ENCODE results near the gene FALEC.
"Not testable (repeated sequence)": the region's sequence is repeated elsewhere in the genome, so short reads cannot be mapped to it uniquely, and the experiment has no call there.

Gene FALEC

DNA sequence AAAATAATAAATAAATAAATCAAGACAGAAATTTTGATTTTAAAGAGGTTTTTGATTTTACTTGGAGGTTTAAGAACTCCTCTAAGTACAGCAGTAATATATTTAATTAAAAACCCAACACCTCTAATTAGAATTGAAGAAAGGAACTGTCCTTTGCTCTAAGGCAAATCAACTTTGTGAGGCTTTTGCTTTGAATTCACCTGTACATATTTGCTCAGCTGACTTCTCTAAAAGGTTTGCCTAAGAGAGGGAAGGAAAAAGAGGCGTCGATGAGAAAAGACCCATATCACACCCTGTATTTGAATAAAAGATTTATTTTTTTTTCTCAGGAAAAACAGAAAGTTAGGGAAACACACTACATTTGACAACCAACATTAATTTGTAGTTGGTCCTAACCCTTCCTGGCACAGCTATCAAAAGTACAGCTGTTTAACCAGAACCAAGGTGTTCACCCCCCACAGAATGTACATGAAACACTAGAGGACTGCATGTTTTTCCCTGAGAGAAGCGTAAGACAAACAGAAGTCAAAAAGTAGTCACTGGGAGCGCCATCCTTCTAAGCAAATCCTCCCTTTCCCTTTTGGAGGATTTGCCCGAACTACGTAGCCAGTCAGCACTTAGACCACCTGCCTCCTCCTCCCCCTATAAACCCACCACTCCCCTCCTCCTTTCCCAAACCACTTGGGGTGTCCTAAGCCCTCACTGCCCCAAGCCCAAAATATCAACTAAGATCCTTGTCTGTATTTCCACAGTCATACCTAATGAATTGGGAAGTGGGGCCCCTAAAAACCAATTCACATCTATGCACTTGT lies 58.9 kb downstream of the FALEC start:
- no peak for DNase-seq (ENCODE audit: low read depth in 2 of 2)

DNA sequence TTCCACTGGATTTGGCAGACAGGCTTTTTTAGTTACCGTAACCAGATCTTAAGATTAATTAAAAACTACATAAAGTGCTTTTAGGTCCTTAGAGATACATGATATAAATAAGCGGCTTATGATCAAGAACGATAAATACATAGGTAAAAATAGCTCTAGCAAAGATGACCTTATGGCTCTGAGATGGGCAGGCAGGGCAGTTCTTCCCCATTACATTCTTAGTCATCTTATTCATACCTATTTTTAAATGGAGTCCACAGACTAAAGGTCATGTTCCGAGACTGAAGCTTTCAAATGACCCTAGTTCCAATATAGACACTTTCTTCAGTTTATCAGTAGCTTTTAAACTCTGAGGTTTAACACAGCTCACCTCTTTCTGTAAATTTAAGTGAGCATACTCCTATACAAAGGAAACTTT lies 59.5 kb downstream of the FALEC start:
- DNase-seq (ENCODE audit: low read depth in 2 of 2): no peak

DNA sequence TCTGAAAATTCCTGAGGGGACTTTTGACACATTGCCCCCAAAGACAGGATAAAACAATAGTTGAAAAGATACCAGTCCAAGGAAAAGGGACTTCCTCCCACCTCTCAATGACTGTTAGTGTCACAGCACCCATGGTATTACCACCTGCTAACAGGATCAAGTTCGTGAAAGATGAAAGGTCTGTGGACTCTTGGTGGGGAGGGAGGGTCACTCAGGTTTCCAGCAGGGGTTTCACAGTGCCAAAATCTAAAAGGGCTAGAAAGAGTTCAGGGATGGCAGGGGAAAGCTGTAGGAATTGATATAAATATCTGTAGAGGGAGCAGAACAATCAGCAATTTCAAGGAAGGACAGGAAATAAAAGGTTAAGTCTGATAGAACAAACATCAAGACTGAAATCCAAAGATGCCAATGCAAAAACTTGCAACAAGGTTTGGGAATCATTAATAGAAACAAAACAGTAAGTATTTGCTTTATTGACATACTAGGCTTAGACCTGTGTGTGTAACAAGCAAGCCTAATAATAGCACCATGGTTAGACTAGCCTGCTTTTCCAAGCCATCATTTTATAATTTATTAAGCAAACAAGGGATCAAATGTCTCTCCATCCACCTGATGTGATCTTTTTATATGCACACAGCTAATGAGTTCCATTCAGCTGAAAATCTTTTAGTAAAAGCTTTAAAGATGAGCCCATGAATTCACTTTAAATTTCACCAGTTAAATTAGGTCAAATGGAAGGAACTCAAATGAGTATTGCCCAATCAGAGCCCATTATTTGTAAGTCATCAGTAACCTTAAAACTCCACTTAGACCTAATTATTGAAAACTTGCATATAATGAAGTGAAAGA lies 60.2 kb downstream of the FALEC start:
- no peak for DNase-seq (ENCODE audit: low read depth in 2 of 2)

DNA sequence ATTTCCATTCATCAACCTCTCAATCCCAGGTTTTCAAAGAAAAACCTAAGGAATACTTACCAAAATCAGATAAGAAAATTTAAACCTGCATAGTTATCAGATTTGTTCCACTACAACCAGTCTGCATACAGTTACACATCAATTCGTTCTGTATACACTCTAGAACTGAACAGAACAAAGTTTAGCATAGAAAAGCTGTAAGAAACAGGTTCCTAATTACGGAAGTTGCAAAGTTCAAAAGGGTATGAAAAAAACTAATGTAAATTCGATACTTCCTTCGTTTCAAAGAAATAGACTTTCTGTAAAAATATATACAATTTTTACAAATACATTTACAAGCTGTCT lies 60.8 kb downstream of the FALEC start:
- no peak for DNase-seq (ENCODE audit: low read depth in 2 of 2)

DNA sequence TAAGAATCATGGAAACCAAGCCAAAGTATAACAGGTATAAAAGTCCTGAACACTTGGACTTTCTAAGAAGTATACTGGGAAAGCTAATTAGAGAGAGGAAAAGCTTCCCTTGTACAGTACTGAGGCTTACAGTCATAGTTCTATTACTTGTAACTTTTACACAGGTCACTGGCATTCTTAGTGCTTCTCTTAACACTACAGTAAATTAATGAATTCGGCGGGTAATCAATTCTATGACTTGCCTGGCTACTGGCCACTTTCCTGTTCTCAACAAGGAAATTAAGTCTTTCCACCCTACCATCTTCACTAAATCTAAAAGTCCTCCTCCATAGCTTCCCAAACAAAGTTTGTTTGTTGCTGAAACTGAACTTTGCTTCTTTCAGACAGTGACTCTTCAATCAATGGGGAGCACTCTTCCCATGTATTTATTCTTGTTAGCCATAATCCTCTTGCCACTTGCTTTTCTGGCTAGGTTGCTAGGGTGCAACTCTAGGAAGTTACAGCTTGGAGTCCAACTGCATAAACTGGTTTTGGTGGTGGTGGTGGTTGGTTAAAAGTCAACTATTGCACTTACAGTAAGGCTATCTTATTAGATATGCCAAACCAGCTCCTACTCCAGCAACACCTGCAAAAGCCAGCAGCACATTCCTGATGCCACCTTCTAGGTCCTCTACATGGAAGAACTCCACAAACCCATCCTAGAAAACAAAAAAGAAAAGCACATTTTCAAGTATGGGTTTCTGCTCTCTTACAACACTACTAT lies 61.4 kb downstream of the FALEC start:
- no peak for DNase-seq (ENCODE audit: low read depth in 2 of 2)

DNA sequence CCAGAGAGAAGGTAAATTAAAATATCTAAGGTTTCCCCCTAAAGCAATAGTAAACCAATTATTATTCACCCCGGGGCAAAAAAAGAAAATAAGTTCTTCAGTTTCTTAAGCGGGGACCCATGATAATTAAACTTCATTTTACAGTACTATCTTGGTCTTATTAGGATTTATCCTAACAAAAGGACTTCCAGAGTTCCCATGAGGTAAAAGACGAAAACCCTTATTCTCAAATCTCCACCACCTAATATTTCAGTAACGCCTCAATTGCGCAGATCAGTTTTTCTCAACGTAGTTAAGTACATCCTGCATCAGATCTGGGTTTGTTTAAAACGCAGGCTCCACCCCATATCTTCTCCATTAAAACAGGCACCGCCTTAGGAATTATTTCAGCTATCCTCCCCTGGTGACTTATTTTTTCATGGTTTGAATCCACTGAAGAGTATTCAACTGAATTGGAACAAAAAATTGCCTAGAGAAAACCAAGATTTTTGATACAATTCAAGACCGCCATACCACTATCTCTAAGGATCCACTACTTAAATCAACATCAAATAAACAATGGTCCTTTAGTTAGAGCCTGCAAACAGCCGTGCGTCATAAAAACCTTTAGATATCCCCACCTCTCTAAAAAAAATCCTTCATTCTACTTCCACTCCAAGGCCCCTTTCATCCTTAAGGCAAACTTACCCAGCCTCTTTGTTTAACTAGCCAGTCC lies 62.2 kb downstream of the FALEC start:
- DNase-seq (ENCODE audit: low read depth in 2 of 2): no peak

DNA sequence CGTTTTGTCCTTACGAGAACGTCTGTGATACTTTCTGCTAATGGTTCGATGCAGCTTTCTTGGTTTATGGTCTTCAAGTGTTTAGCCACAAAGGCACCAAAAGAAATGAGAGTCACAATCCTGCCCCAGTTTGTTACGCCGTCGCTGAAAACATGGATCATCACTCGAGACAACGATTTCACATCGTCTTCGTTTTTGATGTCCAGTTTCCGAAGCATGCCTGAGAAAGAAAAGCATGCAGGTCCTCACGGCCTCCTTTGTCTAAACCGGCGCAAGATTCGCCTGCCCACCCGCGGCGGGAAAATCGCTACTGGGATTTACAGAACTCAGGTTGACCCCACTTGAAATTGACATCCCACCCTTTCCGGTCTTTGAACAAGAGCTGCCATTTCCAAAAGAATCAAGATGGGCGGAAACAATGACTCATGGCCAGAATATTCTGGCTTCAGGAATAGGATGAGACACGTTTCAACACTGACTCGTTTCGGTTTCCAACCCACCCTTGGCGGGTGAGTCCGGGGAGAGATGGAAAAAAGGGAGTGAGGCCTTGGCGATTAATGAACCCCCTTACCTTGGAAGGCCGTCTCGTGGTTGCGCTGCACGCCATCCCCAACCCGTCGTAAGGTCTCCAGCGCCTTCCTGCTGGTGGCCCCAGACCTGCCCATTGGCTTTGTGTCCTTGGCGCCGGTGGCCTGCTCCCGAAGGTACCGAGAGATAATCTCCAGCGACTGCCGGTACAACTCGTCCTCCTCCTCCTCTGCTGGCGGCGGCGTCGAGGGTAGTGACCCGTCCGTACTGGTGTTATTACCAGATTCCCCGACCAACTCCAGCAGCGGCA lies 62.9 kb downstream of the FALEC start:
- DNase-seq (ENCODE audit: low read depth in 2 of 2): peak in 1 of 2 donors; percentile 40

DNA sequence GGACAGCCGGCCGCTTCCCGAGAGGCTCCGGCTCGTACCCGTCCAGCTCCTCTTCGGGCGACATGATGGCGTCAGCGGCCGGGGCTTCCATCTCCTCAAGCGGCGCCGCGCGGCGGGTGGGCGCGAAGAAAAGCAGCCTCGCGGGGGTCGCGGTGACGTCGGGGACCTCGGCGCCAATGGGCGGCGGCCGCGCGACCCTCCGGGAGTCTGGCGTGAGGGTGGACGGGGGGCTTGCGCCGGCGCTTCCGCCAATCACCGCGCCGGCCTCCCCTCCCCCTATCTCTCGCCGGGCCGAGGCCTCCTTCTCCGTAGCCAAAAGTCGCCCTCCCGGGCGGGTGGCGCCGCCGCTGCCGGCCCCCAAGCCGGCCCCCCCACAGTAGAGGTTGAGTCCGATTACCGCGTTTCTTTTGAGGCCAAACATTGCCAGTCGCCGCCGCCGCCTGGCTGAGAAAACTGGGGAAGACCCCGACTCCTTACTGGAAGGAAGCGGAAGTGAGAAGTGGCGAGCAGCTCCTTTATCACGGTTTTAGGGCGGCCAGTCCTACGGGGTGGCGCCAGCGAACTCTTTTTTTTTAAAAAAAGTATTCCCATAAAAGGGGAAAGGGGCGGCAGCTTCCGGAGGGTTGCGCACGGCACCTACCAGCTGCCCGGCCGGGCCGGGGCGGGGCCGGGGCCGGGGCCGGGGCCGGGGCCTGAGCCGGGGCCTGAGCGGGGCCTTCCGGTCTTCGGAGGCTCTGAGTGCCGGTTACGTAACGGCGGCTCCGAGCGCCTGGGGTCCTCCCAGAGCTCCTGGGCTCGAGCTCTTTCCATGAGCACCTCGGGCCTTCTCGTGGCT lies 63.8 kb downstream of the FALEC start, which contains the start of gene MCL1:
MCL1 (minus strand) TSS at position 501 of the 835 bp plus-strand sequence; CDS start at position 421, 80 bp downstream.
- peak; percentile 81 to 82 for DNase-seq (ENCODE audit: low read depth in 2 of 2)

DNA sequence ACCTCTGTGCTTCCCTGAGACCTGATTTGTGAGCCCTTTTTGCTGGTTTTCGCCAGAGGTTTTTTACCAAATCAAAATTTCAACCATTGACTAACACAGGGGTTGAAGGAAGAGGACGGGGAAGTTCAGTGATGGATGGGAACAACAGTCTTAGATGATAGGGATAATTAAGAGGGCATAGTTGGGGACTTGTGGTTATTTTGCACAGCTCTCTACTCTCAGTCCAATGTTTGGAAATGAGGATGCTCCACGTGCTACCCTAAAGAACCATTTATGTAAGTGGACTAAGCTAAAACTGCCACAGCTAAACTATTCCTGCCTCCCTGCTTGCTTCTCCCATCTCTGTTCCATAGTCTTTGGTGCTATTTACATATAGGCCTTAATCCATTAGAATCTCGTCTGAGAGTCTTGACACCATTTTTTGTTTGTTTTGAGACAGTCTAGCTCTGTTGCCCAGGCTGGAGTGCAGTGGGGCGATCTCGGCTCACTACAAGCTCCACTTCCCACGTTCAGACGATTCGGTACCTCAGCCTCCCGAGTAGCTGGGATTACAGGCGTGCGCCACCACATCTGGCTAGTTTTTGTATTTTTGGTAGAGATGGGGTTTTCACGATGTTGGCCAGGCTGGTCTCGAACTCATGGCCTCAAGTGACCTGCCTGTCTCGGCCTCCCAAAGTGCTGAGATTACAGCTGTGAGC lies 64.5 kb downstream of the FALEC start:
- no peak for DNase-seq (ENCODE audit: low read depth in 2 of 2)

DNA sequence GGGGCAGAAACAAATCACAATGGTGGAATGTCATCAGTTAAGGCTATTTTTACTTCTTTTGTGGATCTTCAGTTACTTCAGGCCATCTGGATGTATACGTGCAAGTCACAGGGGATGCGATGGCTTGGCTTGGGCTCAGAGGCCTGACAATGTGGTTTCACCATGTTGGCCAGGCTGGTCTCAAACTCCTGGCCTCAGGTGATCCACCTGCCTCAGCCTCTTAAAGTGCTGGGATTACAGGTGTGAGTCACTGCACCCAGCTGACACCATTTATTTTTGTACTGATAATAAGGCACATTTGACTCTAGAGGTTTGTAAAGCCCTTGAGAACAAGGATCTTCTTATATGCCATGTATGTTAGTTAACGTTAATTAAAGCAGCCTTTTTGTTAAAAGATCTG lies 65.4 kb downstream of the FALEC start:
- DNase-seq (ENCODE audit: low read depth in 2 of 2): not testable (repeated sequence)

DNA sequence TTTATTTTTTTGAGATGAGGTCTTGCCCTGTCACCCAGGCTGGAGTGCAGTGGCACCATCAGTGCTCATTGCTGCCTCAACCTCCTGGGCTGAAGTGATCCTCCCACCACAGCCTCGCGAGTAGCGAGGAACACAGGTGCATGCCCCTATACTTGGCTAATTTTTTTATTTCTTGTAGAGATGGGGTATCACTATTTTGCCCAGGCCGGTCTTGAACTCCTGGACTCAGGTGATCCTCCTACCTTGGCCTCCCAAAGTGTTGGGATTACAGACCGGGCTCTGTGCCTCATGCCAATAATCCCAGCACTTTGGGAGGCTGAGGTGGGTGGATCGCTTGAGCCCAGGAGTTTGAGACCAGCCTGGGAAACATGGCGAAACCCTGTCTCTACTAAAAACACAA lies 65.9 kb downstream of the FALEC start:
- not testable (repeated sequence) for DNase-seq (ENCODE audit: low read depth in 2 of 2)

DNA sequence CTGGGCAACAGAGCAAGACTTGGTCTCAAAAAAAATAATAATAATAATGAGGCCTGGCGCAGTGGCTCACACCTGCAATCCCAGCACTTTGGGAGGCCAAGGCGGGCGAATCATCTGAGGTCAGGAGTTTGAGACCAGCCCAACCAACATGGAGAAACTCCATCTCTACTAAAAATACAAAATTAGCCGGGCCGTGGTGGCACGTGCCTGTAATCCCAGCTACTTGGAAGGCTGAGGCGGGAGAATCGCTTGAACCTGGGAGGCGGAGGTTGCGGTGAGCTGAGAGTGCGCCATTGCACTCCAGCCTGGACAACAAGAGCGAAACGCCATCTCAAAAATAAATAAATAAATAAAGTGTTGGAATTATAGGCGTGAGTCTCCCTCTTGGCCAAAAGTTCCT lies 66.4 kb downstream of the FALEC start:
- not testable (repeated sequence) for DNase-seq (ENCODE audit: low read depth in 2 of 2)

DNA sequence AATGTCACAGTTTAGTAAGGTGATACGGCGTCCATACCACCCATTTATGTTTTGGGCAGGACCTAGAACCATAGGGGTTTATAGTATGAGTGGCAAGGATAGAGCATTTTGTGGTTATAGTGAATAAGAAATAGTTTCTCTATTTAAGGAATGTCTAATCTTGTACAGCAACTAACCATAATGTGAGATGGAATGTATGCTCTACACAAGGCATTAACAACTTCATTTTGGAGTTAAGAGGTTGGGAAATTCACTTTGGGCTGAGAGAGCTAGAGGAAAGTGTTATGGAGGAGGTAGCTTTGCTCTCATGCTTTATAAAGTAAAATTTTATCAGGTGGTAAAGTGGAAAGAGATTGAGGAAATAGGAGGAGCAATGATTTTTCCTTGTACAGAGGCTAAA lies 66.8 kb downstream of the FALEC start:
- DNase-seq (ENCODE audit: low read depth in 2 of 2): no peak

Measured in stimulated activated CD8-positive, alpha-beta memory T cell treated with anti-CD3 and anti-CD28 coated beads, Interleukin-7, amount 100 ng/mL, for 4 hours (primary cell).